ENCODE measurements around the gene GTF2H1. TPM values are rescaled to one million over a fixed set of nuclear protein-coding genes. Genes with fewer than 3 reads are reported as not detected.
"Not testable (repeated sequence)": the region's sequence is repeated elsewhere in the genome, so short reads cannot be mapped to it uniquely, and the experiment has no call there.

The GTF2H1 gene
- total RNA-seq, 1 donor from 2014 or later = 45.2 TPM

DNA sequence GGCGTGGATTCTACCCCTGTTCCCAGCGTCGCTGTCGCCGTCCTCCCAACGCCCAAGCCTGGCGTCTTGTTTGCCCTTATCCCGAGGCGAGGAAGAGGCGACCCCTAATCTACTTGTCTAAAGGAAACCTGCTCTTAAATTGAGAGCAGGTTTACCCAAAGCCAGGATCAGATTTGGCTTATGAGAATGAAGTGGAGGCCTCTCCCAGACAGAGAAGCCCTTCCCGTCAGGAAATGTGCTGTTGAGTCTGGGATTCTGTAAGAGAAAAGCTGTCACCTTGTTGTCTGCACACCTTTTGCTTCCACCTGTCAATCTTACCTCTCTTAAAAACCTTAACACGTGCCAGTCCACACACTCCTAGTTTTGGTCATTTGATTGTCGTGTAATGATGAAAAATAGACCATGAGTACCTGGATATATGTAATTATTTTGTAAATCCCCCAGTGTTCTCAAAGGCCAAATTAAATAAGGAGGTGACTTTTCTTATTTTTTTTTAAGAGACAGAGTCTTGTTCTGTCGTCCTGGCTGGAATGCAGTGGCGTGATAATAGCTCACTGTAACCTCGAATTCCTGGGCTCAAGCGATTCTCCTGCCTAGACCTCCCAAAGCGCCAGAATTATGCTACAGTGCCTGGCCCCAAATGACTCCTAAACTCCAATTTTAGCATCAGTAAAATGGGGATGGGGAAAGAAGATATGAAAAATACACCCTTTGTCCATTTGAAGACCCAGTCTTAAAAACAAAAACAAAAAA, 627 bp downstream of the GTF2H1 start:
- H3K36me3 Mint-ChIP-seq = peaks cover 4% of the 10 kb centered on the region
- peak overlapping the region; percentile 99 for H3K27ac Mint-ChIP-seq
- H3K4me3 Mint-ChIP-seq = peak overlapping the region; percentile 98
- H3K9me3 Mint-ChIP-seq = no peaks in the 10 kb centered on the region
- H3K4me3 ChIP-seq = peak overlapping the region; percentile 76
- peaks cover 47% of the 10 kb centered on the region for H3K4me1 Mint-ChIP-seq
- H3K4me2 ChIP-seq = peak overlapping the region; percentile 97
- H3K9me3 ChIP-seq (ENCODE audit: low read depth) = no peaks in the 10 kb centered on the region
- H2AFZ ChIP-seq (replicated peaks) = peak overlapping the region; percentile 97
- TF ChIP-seq, protein P1, sequence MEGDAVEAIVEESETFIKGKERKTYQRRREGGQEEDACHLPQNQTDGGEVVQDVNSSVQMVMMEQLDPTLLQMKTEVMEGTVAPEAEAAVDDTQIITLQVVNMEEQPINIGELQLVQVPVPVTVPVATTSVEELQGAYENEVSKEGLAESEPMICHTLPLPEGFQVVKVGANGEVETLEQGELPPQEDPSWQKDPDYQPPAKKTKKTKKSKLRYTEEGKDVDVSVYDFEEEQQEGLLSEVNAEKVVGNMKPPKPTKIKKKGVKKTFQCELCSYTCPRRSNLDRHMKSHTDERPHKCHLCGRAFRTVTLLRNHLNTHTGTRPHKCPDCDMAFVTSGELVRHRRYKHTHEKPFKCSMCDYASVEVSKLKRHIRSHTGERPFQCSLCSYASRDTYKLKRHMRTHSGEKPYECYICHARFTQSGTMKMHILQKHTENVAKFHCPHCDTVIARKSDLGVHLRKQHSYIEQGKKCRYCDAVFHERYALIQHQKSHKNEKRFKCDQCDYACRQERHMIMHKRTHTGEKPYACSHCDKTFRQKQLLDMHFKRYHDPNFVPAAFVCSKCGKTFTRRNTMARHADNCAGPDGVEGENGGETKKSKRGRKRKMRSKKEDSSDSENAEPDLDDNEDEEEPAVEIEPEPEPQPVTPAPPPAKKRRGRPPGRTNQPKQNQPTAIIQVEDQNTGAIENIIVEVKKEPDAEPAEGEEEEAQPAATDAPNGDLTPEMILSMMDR (IDR thresholded peaks at IDR 0.05) = no peak
- no peak for TF ChIP-seq EZH2 (IDR thresholded peaks at IDR 0.05)
- no peak for TF ChIP-seq EZH2phosphoT487 (IDR thresholded peaks at IDR 0.05)
- peaks cover 5% of the 10 kb centered on the region for H4K20me1 ChIP-seq (ENCODE audit: low read depth)
- no peaks in the 10 kb centered on the region for H3K27me3 Mint-ChIP-seq (ENCODE audit: insufficient read depth, low read depth)
- DNase-seq (ENCODE audit: low spot score) = peak; percentile 29
- H3K9ac ChIP-seq = peak overlapping the region; percentile 92
- H3F3A ChIP-seq (ENCODE audit: low read depth) = no peaks in the 10 kb centered on the region
- H3K36me3 ChIP-seq = no peaks in the 10 kb centered on the region
- peaks cover 15% of the 10 kb centered on the region for H3K4me1 ChIP-seq
- peak overlapping the region; percentile 91 for H3K27ac ChIP-seq
- no peaks in the 10 kb centered on the region for H3K27me3 ChIP-seq
- H3K79me2 ChIP-seq (ENCODE audit: low read depth) = peaks cover 91% of the 10 kb centered on the region

DNA sequence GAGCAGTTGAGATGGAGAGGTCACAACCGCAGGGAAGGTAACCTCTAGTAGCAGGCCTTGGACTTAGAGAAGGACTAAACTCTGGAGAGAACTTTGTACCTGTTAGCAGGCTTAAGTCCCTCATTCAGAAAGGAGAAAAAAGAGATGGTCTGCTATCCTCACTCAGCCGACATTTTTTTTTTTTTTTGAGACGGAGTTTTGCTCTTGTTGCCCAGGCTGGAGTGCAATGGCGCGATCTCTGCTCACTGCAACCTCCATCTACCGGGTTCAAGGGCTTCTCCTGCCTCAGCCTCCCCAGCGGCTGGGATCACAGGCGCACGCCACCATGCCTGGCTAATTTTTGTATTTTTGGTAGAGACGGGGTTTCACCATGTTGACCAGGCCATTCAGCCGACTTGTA, 1.5 kb downstream of the GTF2H1 start:
- not testable (repeated sequence) for H3K36me3 Mint-ChIP-seq; H3K9ac ChIP-seq; H3F3A ChIP-seq (ENCODE audit: low read depth); H3K36me3 ChIP-seq; H2AFZ ChIP-seq (replicated peaks); H3K27ac ChIP-seq; H3K27me3 ChIP-seq; H3K27me3 Mint-ChIP-seq (ENCODE audit: insufficient read depth, low read depth); H3K9me3 ChIP-seq (ENCODE audit: low read depth); DNase-seq (ENCODE audit: low spot score); H3K9me3 Mint-ChIP-seq; H4K20me1 ChIP-seq (ENCODE audit: low read depth); H3K27ac Mint-ChIP-seq
- H3K79me2 ChIP-seq (ENCODE audit: low read depth) = peaks cover 91% of the 10 kb centered on the region
- H3K4me1 ChIP-seq = peaks cover 15% of the 10 kb centered on the region
- H3K4me3 ChIP-seq = peak overlapping the region; percentile 76
- H3K4me3 Mint-ChIP-seq = peak overlapping the region; percentile 98
- peaks cover 47% of the 10 kb centered on the region for H3K4me1 Mint-ChIP-seq
- peak overlapping the region; percentile 97 for H3K4me2 ChIP-seq

DNA sequence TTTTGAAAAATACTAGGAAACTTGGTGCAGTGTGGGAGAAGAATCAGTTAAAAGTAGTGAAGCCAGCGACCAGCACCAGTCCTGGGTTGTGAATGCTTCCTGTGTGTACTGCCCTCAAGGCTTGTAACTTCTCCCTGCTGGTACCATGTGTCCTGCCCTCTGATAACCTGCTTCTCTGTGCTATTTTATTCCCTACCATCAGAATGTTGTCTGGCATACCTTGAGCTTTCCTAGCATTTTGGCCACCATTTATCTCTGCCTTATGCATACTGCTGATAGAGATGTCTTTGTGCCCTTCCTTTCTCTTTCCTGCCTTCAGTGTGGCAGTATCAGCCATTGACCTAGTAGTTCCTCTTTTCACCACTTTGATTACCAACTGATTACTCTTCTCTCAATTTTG, 2.0 kb downstream of the GTF2H1 start:
- Histone ChIP-seq H3K4me2 (no peak overlapping the region), H3F3A (ENCODE audit: low read depth) (no peaks in the 10 kb centered on the region), H4K20me1 (ENCODE audit: low read depth) (peaks cover 5% of the 10 kb centered on the region), H3K27me3 (no peaks in the 10 kb centered on the region), H3K4me1 (peaks cover 15% of the 10 kb centered on the region), H3K27ac (no peak overlapping the region), H3K36me3 (no peaks in the 10 kb centered on the region), H3K79me2 (ENCODE audit: low read depth) (peaks cover 91% of the 10 kb centered on the region), H3K4me3 (no peak overlapping the region), H2AFZ (replicated peaks) (no peak overlapping the region), H3K9me3 (ENCODE audit: low read depth) (no peaks in the 10 kb centered on the region), H3K9ac (no peak overlapping the region)
- H3K27ac Mint-ChIP-seq = no peak overlapping the region
- H3K36me3 Mint-ChIP-seq = peaks cover 7% of the 10 kb centered on the region
- DNase-seq (ENCODE audit: low spot score) = no peak
- no peak for TF ChIP-seq EZH2 (IDR thresholded peaks at IDR 0.05)
- TF ChIP-seq, protein P1 (IDR thresholded peaks at IDR 0.05) = no peak
- TF ChIP-seq EZH2phosphoT487 (IDR thresholded peaks at IDR 0.05) = no peak
- no peaks in the 10 kb centered on the region for H3K9me3 Mint-ChIP-seq
- H3K4me3 Mint-ChIP-seq = peak overlapping the region; percentile 98
- no peaks in the 10 kb centered on the region for H3K27me3 Mint-ChIP-seq (ENCODE audit: insufficient read depth, low read depth)
- peaks cover 43% of the 10 kb centered on the region for H3K4me1 Mint-ChIP-seq

DNA sequence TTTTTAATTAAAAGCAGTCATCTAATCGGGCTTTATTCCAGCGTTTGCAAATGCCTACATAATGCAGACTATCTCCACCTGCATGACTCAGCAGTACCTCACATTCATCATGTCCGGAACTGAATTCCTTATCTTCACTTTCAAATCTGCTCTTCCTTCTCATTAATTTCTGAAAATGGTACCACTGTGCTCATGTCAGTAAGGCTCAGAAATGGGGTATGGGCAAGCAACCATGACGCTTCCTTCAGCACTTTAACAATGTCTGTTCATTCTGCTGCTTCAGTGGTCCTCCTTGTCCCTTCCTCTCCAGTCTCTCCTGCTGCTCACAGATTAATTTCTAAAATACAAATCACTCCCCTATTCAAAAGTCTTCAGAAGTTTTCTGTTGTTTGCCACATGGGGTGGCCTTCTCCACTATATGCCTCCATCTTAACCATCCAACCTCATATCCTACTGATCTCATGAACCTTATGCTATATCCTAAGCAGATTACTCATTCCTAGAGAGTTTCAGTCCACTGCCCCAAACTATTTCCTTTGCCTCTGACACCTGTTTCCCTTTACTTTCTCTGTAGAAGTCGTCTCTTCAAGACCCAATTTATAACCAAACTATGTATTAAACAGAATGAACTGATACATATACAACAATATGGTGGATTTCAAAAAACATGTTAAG, 7.0 kb downstream of the GTF2H1 start:
- Mint-ChIP-seq H3K9me3 (no peaks in the 10 kb centered on the region), H3K4me3 (no peak overlapping the region), H3K27me3 (ENCODE audit: insufficient read depth, low read depth) (no peaks in the 10 kb centered on the region), H3K27ac (no peak overlapping the region), H3K4me1 (peaks cover 9% of the 10 kb centered on the region), H3K36me3 (peaks cover 9% of the 10 kb centered on the region)
- no peak for DNase-seq (ENCODE audit: low spot score)
- Histone ChIP-seq H4K20me1 (ENCODE audit: low read depth) (peaks cover 7% of the 10 kb centered on the region), H3K27ac (no peak overlapping the region), H2AFZ (replicated peaks) (no peak overlapping the region), H3K9me3 (ENCODE audit: low read depth) (no peaks in the 10 kb centered on the region), H3K4me3 (no peak overlapping the region), H3K27me3 (no peaks in the 10 kb centered on the region), H3K79me2 (ENCODE audit: low read depth) (peaks cover 76% of the 10 kb centered on the region), H3K4me1 (no peaks in the 10 kb centered on the region), H3K36me3 (peaks cover 10% of the 10 kb centered on the region), H3F3A (ENCODE audit: low read depth) (no peaks in the 10 kb centered on the region), H3K9ac (no peak overlapping the region), H3K4me2 (no peak overlapping the region)
- TF ChIP-seq, protein P1 (IDR thresholded peaks at IDR 0.05) = no peak
- no peak for TF ChIP-seq EZH2 (IDR thresholded peaks at IDR 0.05)
- TF ChIP-seq EZH2phosphoT487 (IDR thresholded peaks at IDR 0.05) = no peak

Data from neural progenitor cell (in vitro differentiated cells).